Cardiac muscle cell (in vitro differentiated cells and primary cell): ENCODE measurements around the gene PROM2. TPM values are rescaled to one million over a fixed set of nuclear protein-coding genes. Genes with fewer than 3 reads are reported as not detected.

ENCODE experiments used
- DNase-seq, 2 donors: peaks; one replicate each; pipeline versions ENCODE4 v3.0.0 to v3.0.0-alpha.2; 2010 to 2017; ENCODE audit warnings: low read depth in 1 of 2, low spot score in 1 of 2
- H3K27ac ChIP-seq: fragments of 200-600 bp; sonication (generic); 2 replicates; pipeline ENCODE4 v1.5.1; 2016
- H3K27me3 ChIP-seq: fragments of 200-600 bp; sonication (generic); 2 replicates; pipeline ENCODE4 v1.6.0; 2016; ENCODE audit warnings: control low read depth
- H3K36me3 ChIP-seq: fragments of 200-600 bp; sonication (generic); 2 replicates; pipeline ENCODE4 v1.5.1; 2016; ENCODE audit warnings: control low read depth
- H3K4me1 ChIP-seq: fragments of 200-600 bp; sonication (generic); 2 replicates; pipeline ENCODE4 v1.8.1; 2017; ENCODE audit warnings: low read depth, mild to moderate bottlenecking, mixed run types
- H3K4me3 ChIP-seq: fragments of 200-600 bp; sonication (generic); 2 replicates; pipeline ENCODE4 v1.5.1; 2016; ENCODE audit warnings: mild to moderate bottlenecking
- H3K9me3 ChIP-seq: fragments of 200-600 bp; sonication (generic); 2 replicates; pipeline ENCODE4 v1.5.1; 2017; ENCODE audit warnings: low read depth, mild to moderate bottlenecking, control low read depth
- polyA plus RNA-seq: library from polyadenylated mRNA; unstranded; fragments of >200 nt; fragmentation: Nextera tagmentation; extraction: Ambion mirVana; gene quantifications from 2 replicates; pipeline ENCODE4 v1.2.1, GENCODE V29; 2016
- total RNA-seq: library from RNA; depleted of rRNA; stranded (reverse); fragments of >200 nt; gene quantifications from 2 replicates; pipeline ENCODE4 v1.2.3, GENCODE V29; 2016
- TF ChIP-seq, protein P1 (sequence below): IDR thresholded peaks from 2 replicates; pipeline ENCODE4 v1.5.1; 2012; ENCODE audit warnings: low read depth, mild to moderate bottlenecking, low read length

PROM2 gene
- total and polyA plus RNA-seq, 2 experiments from 2014 or later: 1.4 to 16.0 TPM

DNA sequence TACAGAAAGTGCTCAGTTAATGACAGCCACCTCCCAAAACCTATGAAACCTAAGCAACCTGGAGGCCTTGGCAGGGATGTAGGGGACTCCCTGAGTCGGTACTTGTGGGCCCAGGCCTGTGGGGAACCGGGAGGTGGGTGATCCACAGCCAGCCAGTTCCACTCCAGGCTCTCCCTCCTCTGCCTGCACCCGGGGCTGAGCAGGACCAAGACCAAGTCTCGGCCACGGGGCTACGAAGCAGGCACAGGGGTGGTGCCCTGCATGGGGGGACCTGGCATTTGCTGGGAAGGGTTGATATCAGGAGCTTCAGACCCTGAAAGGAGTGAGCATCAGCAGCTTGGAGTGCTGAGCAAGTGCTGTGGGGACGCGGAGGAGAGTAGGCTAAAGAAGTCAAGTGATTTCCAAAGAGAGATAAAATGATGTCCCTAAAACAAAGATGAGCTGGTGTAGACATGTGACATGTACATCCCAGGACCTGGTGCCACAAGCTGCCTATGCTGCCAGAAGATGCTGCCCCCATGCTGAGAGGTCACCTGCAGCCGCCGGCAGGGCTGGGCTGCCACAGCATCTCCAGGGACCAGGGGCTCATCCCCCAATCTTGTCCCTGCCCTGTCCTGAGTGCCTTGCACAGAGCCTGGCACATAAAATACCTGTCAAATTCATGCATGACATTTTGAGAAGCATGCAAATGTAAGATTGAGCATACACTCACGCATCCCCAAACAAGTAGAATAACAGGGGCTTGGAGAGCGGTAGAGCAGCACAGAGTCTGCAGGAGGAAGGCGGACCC lies 44.4 kb downstream of the PROM2 start:
- H3K4me1 ChIP-seq: peaks cover 9% of the 10 kb centered on the region
- no peaks in the 10 kb centered on the region for H3K9me3 ChIP-seq
- no peaks in the 10 kb centered on the region for H3K36me3 ChIP-seq
- no peak overlapping the region for H3K4me3 ChIP-seq
- DNase-seq: no peak
- no peaks in the 10 kb centered on the region for H3K27me3 ChIP-seq
- TF ChIP-seq, protein P1, sequence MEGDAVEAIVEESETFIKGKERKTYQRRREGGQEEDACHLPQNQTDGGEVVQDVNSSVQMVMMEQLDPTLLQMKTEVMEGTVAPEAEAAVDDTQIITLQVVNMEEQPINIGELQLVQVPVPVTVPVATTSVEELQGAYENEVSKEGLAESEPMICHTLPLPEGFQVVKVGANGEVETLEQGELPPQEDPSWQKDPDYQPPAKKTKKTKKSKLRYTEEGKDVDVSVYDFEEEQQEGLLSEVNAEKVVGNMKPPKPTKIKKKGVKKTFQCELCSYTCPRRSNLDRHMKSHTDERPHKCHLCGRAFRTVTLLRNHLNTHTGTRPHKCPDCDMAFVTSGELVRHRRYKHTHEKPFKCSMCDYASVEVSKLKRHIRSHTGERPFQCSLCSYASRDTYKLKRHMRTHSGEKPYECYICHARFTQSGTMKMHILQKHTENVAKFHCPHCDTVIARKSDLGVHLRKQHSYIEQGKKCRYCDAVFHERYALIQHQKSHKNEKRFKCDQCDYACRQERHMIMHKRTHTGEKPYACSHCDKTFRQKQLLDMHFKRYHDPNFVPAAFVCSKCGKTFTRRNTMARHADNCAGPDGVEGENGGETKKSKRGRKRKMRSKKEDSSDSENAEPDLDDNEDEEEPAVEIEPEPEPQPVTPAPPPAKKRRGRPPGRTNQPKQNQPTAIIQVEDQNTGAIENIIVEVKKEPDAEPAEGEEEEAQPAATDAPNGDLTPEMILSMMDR: no peak
- H3K27ac ChIP-seq: no peak overlapping the region

DNA sequence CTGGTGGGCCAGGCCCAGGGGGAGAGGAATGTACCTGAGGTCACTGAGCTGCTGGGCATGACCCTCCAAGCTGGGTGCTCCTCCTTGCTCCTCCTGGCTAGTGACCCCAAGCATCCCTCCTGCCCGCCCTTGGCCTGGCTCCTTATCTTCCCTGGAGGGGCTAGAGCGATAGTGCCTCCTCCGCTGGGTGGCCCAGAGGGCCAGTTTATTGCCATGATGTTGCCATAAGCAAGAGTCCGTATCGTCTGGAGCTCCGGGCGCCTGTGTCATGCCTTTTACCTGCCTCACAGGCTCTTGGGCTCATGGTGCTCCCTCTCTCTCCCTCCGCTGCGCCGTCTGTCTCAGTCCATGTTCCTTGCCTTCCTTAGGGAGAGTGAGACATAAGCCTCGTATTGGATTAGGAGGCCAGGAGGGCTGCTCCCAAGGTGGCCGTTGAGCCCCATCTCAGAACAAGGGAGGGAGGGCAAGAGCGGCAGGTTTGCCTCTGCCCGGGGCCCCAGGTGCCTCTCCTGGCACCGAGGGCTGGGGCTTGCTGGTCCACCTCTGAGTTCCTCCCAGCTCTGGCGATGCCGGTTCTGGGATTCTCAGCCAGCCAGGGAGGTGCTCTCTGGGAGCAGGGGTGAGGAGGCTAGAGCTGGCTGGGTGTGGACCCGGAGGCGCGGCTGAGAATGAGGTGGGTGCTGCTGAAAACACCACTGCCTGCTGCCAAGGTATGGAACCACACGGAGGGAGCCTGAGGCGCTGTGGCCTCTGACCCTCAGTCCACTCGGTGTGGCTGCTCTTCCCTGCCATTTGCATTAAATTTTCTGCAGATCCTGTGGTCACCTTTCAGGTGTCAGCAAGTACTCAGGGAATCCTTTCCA lies 45.5 kb downstream of the PROM2 start:
- DNase-seq: no peak
- no peak overlapping the region for H3K4me3 ChIP-seq

DNA sequence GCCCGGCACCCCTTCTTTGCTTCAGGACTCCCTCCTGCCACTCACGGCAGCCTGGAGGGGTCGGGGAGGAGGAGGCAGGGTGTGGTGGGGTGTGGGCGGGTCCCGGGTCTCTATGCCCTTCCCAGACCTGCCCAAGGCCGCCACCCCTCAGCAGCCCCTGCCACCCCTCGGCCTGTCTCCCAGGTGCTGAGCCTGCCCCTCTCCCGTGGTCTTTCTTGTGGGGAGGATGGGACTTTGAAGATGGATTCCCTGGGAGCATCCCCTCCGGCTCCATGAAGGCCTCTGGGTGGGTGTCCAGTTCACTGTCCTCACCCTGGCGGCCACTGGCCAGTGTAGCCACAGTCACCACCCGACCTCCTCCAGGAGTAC lies 46.1 kb downstream of the PROM2 start:
- no peak for DNase-seq
- Histone ChIP-seq H3K9me3 (no peaks in the 10 kb centered on the region), H3K4me1 (peaks cover 9% of the 10 kb centered on the region), H3K4me3 (no peak overlapping the region), H3K27ac (no peak overlapping the region), H3K36me3 (no peaks in the 10 kb centered on the region), H3K27me3 (no peaks in the 10 kb centered on the region)
- TF ChIP-seq, protein P1: no peak

More for the DNA sequence above, 45.5 kb downstream of the PROM2 start:
- Histone ChIP-seq H3K27ac (no peak overlapping the region), H3K27me3 (no peaks in the 10 kb centered on the region), H3K36me3 (no peaks in the 10 kb centered on the region), H3K9me3 (no peaks in the 10 kb centered on the region), H3K4me1 (peaks cover 9% of the 10 kb centered on the region)
- TF ChIP-seq, protein P1: no peak

DNA sequence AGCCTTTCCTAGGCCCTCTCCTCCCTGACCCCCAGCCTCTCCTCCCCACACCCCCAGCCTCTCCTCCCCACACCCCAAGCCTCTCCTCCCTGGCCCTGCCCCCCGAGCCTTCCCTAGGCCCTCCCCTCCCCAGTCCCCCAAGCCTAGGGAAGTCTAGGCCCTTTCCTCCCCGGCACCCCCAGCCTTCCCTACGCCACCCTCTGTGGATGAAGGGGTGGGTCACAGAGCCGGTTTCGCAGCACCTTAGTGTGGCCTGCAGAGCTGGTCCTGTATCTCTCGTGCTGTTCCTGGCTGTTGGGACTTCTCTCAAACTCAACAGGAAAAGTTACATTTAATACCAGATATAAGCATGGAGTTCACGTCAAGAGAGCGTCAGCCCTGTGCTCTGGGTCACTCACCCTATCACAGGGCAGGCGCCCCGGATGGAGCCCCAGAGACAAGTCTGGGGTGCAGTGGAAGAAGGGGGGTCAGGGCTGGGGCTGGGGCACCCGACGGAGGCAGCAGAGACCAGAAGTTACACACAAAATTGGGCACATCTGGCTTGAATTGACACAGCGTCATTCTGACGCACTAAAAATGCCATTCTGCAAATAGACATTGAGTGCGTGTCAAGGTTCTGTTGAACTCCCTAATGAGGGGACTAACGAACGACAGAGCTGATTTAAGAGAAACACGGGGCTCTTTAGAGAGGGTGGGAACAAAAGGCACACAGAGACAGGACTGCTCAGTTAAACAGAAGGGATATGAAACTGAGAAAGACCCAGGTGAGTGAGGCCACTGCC lies 46.9 kb downstream of the PROM2 start:
- Histone ChIP-seq H3K36me3 (no peaks in the 10 kb centered on the region), H3K4me3 (no peak overlapping the region), H3K27ac (no peak overlapping the region), H3K4me1 (peaks cover 9% of the 10 kb centered on the region), H3K9me3 (no peaks in the 10 kb centered on the region), H3K27me3 (no peaks in the 10 kb centered on the region)
- TF ChIP-seq, protein P1: no peak
- DNase-seq: no peak

DNA sequence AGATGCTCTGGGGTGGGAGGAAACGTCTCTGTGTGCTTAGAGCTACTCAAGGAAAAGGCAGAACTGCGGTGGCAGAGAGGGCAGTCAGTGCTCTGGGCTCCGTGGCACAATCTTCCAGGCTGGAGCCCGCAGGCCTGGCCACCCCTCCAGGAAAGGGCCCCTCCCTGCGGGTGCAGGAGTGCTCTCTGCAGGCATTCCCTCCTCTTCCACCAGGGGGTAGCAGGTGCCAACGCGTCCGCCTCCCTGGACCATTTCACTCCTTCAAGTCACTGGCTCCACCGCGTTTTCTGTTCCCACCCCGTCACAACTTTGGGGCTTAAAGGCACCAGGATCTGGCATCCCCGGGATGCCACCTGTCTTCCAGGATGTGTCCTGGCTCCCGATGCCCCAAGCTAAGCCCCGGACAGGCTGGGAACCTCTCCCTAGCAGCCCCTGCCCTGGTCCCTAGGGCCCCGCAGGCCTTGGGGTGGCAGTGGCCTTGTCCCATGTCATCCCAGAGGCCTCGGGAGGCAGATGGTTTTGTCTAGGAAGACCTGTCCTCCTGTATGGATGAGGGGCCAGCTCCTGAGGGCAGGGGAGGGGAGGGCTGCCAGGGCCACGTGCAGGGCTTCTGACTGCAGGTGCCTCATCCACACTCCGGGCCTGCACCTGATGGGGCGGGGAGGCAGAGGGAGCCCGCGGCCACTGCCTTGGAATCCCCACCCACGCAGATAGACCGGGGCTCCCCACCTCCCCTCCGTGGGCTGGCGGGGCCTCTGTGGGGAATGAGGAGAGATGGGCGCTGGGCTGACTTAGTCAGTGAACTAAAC lies 49.3 kb downstream of the PROM2 start:
- Histone ChIP-seq H3K27ac (no peak overlapping the region), H3K36me3 (no peaks in the 10 kb centered on the region), H3K27me3 (no peaks in the 10 kb centered on the region), H3K4me1 (peaks cover 2% of the 10 kb centered on the region), H3K4me3 (no peak overlapping the region), H3K9me3 (no peaks in the 10 kb centered on the region)
- peak in 1 of 2 donors; percentile 42 for DNase-seq
- TF ChIP-seq, protein P1: peak; percentile 24
